ENCODE results near the gene CLIC5.

CLIC5 gene

DNA sequence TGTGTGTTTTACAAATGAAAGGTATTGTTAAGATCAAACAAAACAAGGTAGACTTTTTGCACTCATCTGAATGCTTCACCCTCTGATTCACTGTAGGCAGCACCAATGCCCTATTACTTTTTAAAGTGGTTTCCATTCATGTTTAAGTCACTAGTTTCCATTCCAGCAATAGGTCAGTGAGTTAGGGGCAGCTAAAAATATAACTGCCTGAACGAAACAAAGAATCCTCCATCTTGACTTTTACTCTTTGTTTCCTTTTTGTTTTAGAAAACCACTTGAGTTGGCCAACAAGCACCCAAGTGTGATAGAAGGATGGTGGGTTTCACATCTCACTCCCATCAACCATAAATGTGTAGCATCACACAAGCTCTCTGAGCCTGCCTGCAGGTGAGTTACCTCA is 25.5 kb downstream of the CLIC5 start:
- no peak for DNase-seq (ENCODE audit: low spot score)
- TF ChIP-seq, protein P1, sequence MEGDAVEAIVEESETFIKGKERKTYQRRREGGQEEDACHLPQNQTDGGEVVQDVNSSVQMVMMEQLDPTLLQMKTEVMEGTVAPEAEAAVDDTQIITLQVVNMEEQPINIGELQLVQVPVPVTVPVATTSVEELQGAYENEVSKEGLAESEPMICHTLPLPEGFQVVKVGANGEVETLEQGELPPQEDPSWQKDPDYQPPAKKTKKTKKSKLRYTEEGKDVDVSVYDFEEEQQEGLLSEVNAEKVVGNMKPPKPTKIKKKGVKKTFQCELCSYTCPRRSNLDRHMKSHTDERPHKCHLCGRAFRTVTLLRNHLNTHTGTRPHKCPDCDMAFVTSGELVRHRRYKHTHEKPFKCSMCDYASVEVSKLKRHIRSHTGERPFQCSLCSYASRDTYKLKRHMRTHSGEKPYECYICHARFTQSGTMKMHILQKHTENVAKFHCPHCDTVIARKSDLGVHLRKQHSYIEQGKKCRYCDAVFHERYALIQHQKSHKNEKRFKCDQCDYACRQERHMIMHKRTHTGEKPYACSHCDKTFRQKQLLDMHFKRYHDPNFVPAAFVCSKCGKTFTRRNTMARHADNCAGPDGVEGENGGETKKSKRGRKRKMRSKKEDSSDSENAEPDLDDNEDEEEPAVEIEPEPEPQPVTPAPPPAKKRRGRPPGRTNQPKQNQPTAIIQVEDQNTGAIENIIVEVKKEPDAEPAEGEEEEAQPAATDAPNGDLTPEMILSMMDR (IDR thresholded peaks at IDR 0.05; ENCODE audit: extremely low read depth, insufficient read depth, missing control alignments) = no peak
- in situ Hi-C loops (cut with MboI; ENCODE audit: low pct_unique_long_range_greater_than_20kb, low sequenced_read_pairs, unreplicated experiment) = no loop called here

DNA sequence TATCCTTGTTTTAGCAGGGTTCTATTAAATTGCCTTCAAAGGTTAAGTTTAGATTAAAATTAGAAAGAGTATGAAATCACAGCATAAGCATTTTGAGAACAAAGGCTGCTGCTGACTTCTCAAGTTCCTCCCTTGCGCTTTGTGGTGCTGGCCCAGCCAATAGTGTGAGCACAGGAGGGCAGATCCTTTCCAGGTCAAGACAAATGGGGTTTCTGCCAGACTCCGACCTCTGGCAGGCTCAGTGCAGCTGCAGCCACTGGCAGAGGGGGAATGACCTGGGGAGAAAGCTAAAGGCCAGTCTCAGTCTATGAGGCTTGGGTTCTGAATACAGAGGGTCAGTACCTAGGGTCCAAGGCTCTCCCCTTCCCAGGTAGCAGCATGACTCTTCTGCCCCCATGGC is 27.0 kb downstream of the CLIC5 start:
- no peak for DNase-seq (ENCODE audit: low spot score)
- in situ Hi-C loops (cut with MboI; ENCODE audit: low pct_unique_long_range_greater_than_20kb, low sequenced_read_pairs, unreplicated experiment) = no loop called here
- TF ChIP-seq, protein P1 (IDR thresholded peaks at IDR 0.05; ENCODE audit: extremely low read depth, insufficient read depth, missing control alignments) = no peak

DNA sequence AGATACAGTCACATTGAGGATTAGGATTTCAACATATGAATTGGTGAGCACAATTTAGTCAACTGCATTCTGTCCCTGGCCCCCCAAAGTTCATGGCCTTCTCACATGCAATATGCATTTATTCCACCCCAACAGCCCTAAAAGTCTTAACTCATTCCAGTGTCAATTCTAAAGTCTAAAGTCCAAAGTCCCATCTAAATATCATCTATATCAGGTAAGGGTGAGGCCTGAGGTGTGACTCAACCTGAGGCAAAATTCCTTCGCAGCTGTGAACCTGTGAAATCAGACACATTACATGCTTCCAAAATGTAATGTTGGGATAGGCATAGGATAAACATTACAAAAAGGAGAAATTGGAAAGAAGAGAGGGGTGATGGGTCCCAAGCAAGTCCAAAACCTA is 27.8 kb downstream of the CLIC5 start:
- TF ChIP-seq, protein P1 (IDR thresholded peaks at IDR 0.05; ENCODE audit: extremely low read depth, insufficient read depth, missing control alignments) = no peak
- DNase-seq (ENCODE audit: low spot score) = no peak
- in situ Hi-C loops (cut with MboI; ENCODE audit: low pct_unique_long_range_greater_than_20kb, low sequenced_read_pairs, unreplicated experiment) = no loop called here

DNA sequence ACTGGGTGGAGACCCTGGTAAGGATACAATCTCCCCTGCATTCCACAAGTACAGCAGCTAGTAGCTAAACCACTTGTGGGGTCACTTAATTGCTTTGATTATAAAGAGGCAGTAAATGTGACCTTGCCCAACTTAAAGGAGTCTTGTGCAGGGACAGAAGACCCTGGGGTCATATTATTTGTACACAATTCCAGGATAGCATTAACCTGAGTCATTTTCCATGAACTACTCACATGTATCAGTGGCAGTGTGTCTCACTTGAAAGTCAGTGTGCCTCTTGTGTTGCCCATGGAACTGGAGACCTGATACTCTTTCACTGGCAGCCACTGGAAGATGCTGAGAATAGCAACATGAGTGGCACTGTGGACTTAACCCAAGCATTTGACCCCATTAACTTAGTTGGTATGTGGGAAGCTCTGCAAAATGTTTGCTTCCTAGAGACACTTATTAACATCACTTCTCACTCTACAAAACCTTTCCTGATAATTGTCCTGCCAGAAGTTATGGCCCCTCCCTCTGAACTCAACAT is 28.9 kb downstream of the CLIC5 start:
- in situ Hi-C loops (cut with MboI; ENCODE audit: low pct_unique_long_range_greater_than_20kb, low sequenced_read_pairs, unreplicated experiment) = no loop called here
- no peak for DNase-seq (ENCODE audit: low spot score)
- TF ChIP-seq, protein P1 (IDR thresholded peaks at IDR 0.05; ENCODE audit: extremely low read depth, insufficient read depth, missing control alignments) = no peak

- TF ChIP-seq, protein P1 (IDR thresholded peaks at IDR 0.05; ENCODE audit: extremely low read depth, insufficient read depth, missing control alignments) = no peak
- in situ Hi-C loops (cut with MboI; ENCODE audit: low pct_unique_long_range_greater_than_20kb, low sequenced_read_pairs, unreplicated experiment) = no loop called here
- no peak for DNase-seq (ENCODE audit: low spot score)
These were observed 30.8 kb downstream of the CLIC5 start for GRCh38 chr6:45984788-45985425.

- no peak for DNase-seq (ENCODE audit: low spot score)
- TF ChIP-seq, protein P1 (IDR thresholded peaks at IDR 0.05; ENCODE audit: extremely low read depth, insufficient read depth, missing control alignments) = no peak
- in situ Hi-C loops (cut with MboI; ENCODE audit: low pct_unique_long_range_greater_than_20kb, low sequenced_read_pairs, unreplicated experiment) = no loop called here
These were observed 31.3 kb downstream of the CLIC5 start for GRCh38 chr6:45984347-45984746.

Data from GM13977 (cell line).